ENCODE results near the gene SH3BP5L.

The SH3BP5L gene

GRCh38 chr1:248823517-248824001 lies 2.2 kb downstream of the SH3BP5L start:
- Mint-ChIP-seq H3K36me3 (peaks cover 50% of the 10 kb centered on the region), H3K4me1 (peaks cover 80% of the 10 kb centered on the region), H3K27ac (peak overlapping the region; percentile 98), H3K4me3 (peak overlapping the region; percentile 81), H3K9me3 (no peaks in the 10 kb centered on the region)
- ATAC-seq, result no peak
- no peak for DNase-seq (ENCODE audit: low spot score in 2 of 2)

GRCh38 chr1:248822148-248823032 lies 3.3 kb downstream of the SH3BP5L start:
- Mint-ChIP-seq H3K9me3 (no peaks in the 10 kb centered on the region), H3K27ac (no peak overlapping the region), H3K36me3 (peaks cover 57% of the 10 kb centered on the region), H3K4me3 (no peak overlapping the region), H3K4me1 (peaks cover 88% of the 10 kb centered on the region)
- no peak for DNase-seq (ENCODE audit: low spot score in 2 of 2)
- ATAC-seq, result no peak

- H3K4me1 Mint-ChIP-seq, result peaks cover 85% of the 10 kb centered on the region
- H3K4me3 Mint-ChIP-seq, result no peak overlapping the region
- H3K27ac Mint-ChIP-seq, result peak overlapping the region; percentile 72
- DNase-seq (ENCODE audit: low spot score in 2 of 2) (no peak), ATAC-seq (no peak)
- H3K36me3 Mint-ChIP-seq, result peaks cover 63% of the 10 kb centered on the region
- H3K9me3 Mint-ChIP-seq, result no peaks in the 10 kb centered on the region
Measured at GRCh38 chr1:248821641-248822040, 4.1 kb downstream of the SH3BP5L start.

- Mint-ChIP-seq H3K9me3 (no peaks in the 10 kb centered on the region), H3K4me1 (peaks cover 83% of the 10 kb centered on the region), H3K36me3 (peaks cover 64% of the 10 kb centered on the region), H3K27ac (peak overlapping the region; percentile 72), H3K4me3 (no peak overlapping the region)
- ATAC-seq (no peak), DNase-seq (ENCODE audit: low spot score in 2 of 2) (no peak)
Measured at GRCh38 chr1:248821101-248821500, 4.6 kb downstream of the SH3BP5L start.

- DNase-seq (ENCODE audit: low spot score in 2 of 2) (no peak), ATAC-seq (no peak)
- H3K4me1 Mint-ChIP-seq, result peaks cover 75% of the 10 kb centered on the region
- no peak overlapping the region for H3K4me3 Mint-ChIP-seq
- peaks cover 67% of the 10 kb centered on the region for H3K36me3 Mint-ChIP-seq
- H3K27ac Mint-ChIP-seq, result peak overlapping the region; percentile 72
- no peaks in the 10 kb centered on the region for H3K9me3 Mint-ChIP-seq
Measured at GRCh38 chr1:248820041-248820585, 5.6 kb downstream of the SH3BP5L start.

- H3K27ac Mint-ChIP-seq, result peak overlapping the region; percentile 83
- H3K36me3 Mint-ChIP-seq, result peaks cover 76% of the 10 kb centered on the region
- no peaks in the 10 kb centered on the region for H3K9me3 Mint-ChIP-seq
- no peak overlapping the region for H3K4me3 Mint-ChIP-seq
- H3K4me1 Mint-ChIP-seq, result peaks cover 62% of the 10 kb centered on the region
- ATAC-seq (peak; percentile 20), DNase-seq (ENCODE audit: low spot score in 2 of 2) (no peak)
Measured at GRCh38 chr1:248818505-248819374, 7.0 kb downstream of the SH3BP5L start.

GRCh38 chr1:248817065-248817464 lies 8.7 kb downstream of the SH3BP5L start:
- DNase-seq (ENCODE audit: low spot score in 2 of 2), result no peak
- Mint-ChIP-seq H3K27ac (peak overlapping the region; percentile 83), H3K9me3 (no peaks in the 10 kb centered on the region), H3K36me3 (peaks cover 88% of the 10 kb centered on the region), H3K4me3 (no peak overlapping the region), H3K4me1 (peaks cover 46% of the 10 kb centered on the region)
- ATAC-seq, result no peak

GRCh38 chr1:248816042-248816851 lies 9.5 kb downstream of the SH3BP5L start:
- no peak overlapping the region for H3K4me3 Mint-ChIP-seq
- H3K36me3 Mint-ChIP-seq, result peaks cover 80% of the 10 kb centered on the region
- H3K4me1 Mint-ChIP-seq, result peaks cover 43% of the 10 kb centered on the region
- H3K9me3 Mint-ChIP-seq, result no peaks in the 10 kb centered on the region
- H3K27ac Mint-ChIP-seq, result no peak overlapping the region
- DNase-seq (ENCODE audit: low spot score in 2 of 2) (no peak), ATAC-seq (no peak)

- ATAC-seq (no peak), DNase-seq (ENCODE audit: low spot score in 2 of 2) (no peak)
- H3K4me3 Mint-ChIP-seq, result no peak overlapping the region
- H3K36me3 Mint-ChIP-seq, result peaks cover 79% of the 10 kb centered on the region
- H3K4me1 Mint-ChIP-seq, result peaks cover 38% of the 10 kb centered on the region
- no peak overlapping the region for H3K27ac Mint-ChIP-seq
- no peaks in the 10 kb centered on the region for H3K9me3 Mint-ChIP-seq
Measured at GRCh38 chr1:248815407-248816034, 10.2 kb downstream of the SH3BP5L start.

- H3K36me3 Mint-ChIP-seq, result peaks cover 75% of the 10 kb centered on the region
- DNase-seq (ENCODE audit: low spot score in 2 of 2), result no peak
- H3K4me1 Mint-ChIP-seq, result peaks cover 39% of the 10 kb centered on the region
Measured at GRCh38 chr1:248814351-248814750, 11.4 kb downstream of the SH3BP5L start.

GRCh38 chr1:248813546-248813945 lies 12.2 kb downstream of the SH3BP5L start:
- ATAC-seq, result no peak
- Mint-ChIP-seq H3K9me3 (no peaks in the 10 kb centered on the region), H3K4me1 (peaks cover 32% of the 10 kb centered on the region), H3K4me3 (no peak overlapping the region), H3K27ac (peak overlapping the region; percentile 27), H3K36me3 (peaks cover 70% of the 10 kb centered on the region)
- no peak for DNase-seq (ENCODE audit: low spot score in 2 of 2)

More at GRCh38 chr1:248814351-248814750, 11.4 kb downstream of the SH3BP5L start:
- Mint-ChIP-seq H3K9me3 (no peaks in the 10 kb centered on the region), H3K27ac (peak overlapping the region; percentile 27), H3K4me3 (no peak overlapping the region)
- ATAC-seq, result no peak

GRCh38 chr1:248812736-248813425 lies 12.8 kb downstream of the SH3BP5L start:
- peaks cover 67% of the 10 kb centered on the region for H3K36me3 Mint-ChIP-seq
- no peaks in the 10 kb centered on the region for H3K9me3 Mint-ChIP-seq

GRCh38 chr1:248811514-248812490 lies 13.9 kb downstream of the SH3BP5L start:
- Mint-ChIP-seq H3K4me3 (no peak overlapping the region), H3K4me1 (peaks cover 16% of the 10 kb centered on the region), H3K36me3 (peaks cover 57% of the 10 kb centered on the region), H3K27ac (peak overlapping the region; percentile 50), H3K9me3 (no peaks in the 10 kb centered on the region)
- DNase-seq (ENCODE audit: low spot score in 2 of 2) (no peak), ATAC-seq (peak; percentile 24)

More at GRCh38 chr1:248812736-248813425, 12.8 kb downstream of the SH3BP5L start:
- peak overlapping the region; percentile 50 for H3K27ac Mint-ChIP-seq
- DNase-seq (ENCODE audit: low spot score in 2 of 2) (no peak), ATAC-seq (no peak)
- H3K4me3 Mint-ChIP-seq, result no peak overlapping the region
- H3K4me1 Mint-ChIP-seq, result peaks cover 25% of the 10 kb centered on the region
